ENCODE results near the gene NR3C1. TPM values are rescaled to one million over a fixed set of nuclear protein-coding genes. Genes with fewer than 3 reads are reported as not detected.

The NR3C1 gene
- total RNA-seq, 1 experiment from 2014 or later = 31.4 TPM

GRCh38 chr5:143313298-143313852 lies 90.1 kb downstream of the NR3C1 start:
- H3K14ac ChIP-seq (ENCODE audit: insufficient read depth, low read length) = no peak overlapping the region
- no peak overlapping the region for H2BK120ac ChIP-seq (ENCODE audit: low read depth, low read length, poor library complexity, severe bottlenecking)
- no peak overlapping the region for H4K91ac ChIP-seq (ENCODE audit: insufficient read length, low read depth, low read length)
- DNase-seq = no peak
- no peak overlapping the region for H2AFZ ChIP-seq (ENCODE audit: low read length)
- no CpG with 5 or more reads among the region's 1 CpG for WGBS (ENCODE audit: extremely low coverage, insufficient read length, low lambda C conversion rate)
- no peak overlapping the region for H3T11ph ChIP-seq (ENCODE audit: low read length)
- H3K4me1 ChIP-seq (ENCODE audit: insufficient read depth, low read length) = no peaks in the 10 kb centered on the region
- no peak overlapping the region for H3K9ac ChIP-seq (ENCODE audit: extremely low read depth, insufficient read length, low read length)
- H3K9me3 ChIP-seq (ENCODE audit: control insufficient read depth, low read depth, low read length) = no peaks in the 10 kb centered on the region
- peaks cover 15 to 22% (median 16%) of the 10 kb centered on the region in 3 experiments; a peak in 5 of 7 replicates for H3K36me3 Mint-ChIP-seq (ENCODE audit: insufficient read depth in 1 of 3, low read depth in 3 of 3)
- H3K4me2 ChIP-seq (ENCODE audit: insufficient read depth, insufficient read length, low read length) = no peak overlapping the region
- H2AK5ac ChIP-seq (ENCODE audit: insufficient read length, low read length) = no peak overlapping the region
- no peak overlapping the region for H4K8ac ChIP-seq (replicated peaks; ENCODE audit: insufficient read length, low read depth, low read length)
- H3K23me2 ChIP-seq (ENCODE audit: insufficient read length, low read depth, low read length, poor library complexity, severe bottlenecking) = no peaks in the 10 kb centered on the region
- no peaks in the 10 kb centered on the region for H3K27me3 Mint-ChIP-seq (ENCODE audit: low read depth)
- H2BK12ac ChIP-seq (ENCODE audit: insufficient read length, low read depth, low read length) = no peak overlapping the region
- H3K79me1 ChIP-seq (ENCODE audit: insufficient read depth, low read depth, low read length, poor library complexity, severe bottlenecking) = no peaks in the 10 kb centered on the region
- no peak overlapping the region for H2BK20ac ChIP-seq (ENCODE audit: low read depth, low read length, poor library complexity, severe bottlenecking)
- no peak overlapping the region for H3K27ac Mint-ChIP-seq
- no peak overlapping the region for H3K4me3 Mint-ChIP-seq
- H3K18ac ChIP-seq (ENCODE audit: insufficient read length, low read depth, low read length) = no peak overlapping the region
- H3K56ac ChIP-seq (ENCODE audit: insufficient read length, low read depth, low read length) = no peak overlapping the region
- no peak overlapping the region for H2BK15ac ChIP-seq (ENCODE audit: low read depth, low read length)
- H4K5ac ChIP-seq (ENCODE audit: insufficient read length, low read depth, low read length) = no peak overlapping the region
- no peaks in the 10 kb centered on the region for H3K79me2 ChIP-seq (ENCODE audit: insufficient read depth, low read length)
- no peak overlapping the region for H3K4ac ChIP-seq (ENCODE audit: low read depth, low read length)
- H3K9me3 Mint-ChIP-seq = no peaks in the 10 kb centered on the region
- peaks cover 0 to 4% of the 10 kb centered on the region in 2 experiments; a peak in 2 of 4 replicates for H3K4me1 Mint-ChIP-seq
- H3K27ac ChIP-seq (ENCODE audit: insufficient read length, low read depth, low read length) = no peak overlapping the region
- TF ChIP-seq CTCF (conservative IDR thresholded peaks at IDR 0.05) = no peak
- H3K23ac ChIP-seq (ENCODE audit: insufficient read length, low read depth, low read length) = no peak overlapping the region
- no peaks in the 10 kb centered on the region for H4K20me1 ChIP-seq (ENCODE audit: control insufficient read depth, insufficient read depth, insufficient read length)
- no peak overlapping the region for H2BK5ac ChIP-seq (ENCODE audit: insufficient read length, low read length)
- H3K27me3 ChIP-seq (ENCODE audit: insufficient read depth, low read length) = no peaks in the 10 kb centered on the region

Data from H9 (cell line).